Inferior parietal cortex (tissue), 1 donor: ENCODE measurements around the gene SOX11.

ENCODE experiments used
- DNase-seq: peaks from one replicate; pipeline ENCODE4 v3.0.0-alpha.2; 2016; ENCODE audit errors: extremely low spot score

SOX11 gene

GRCh38 chr2:5723791-5724735, 31.9 kb downstream of the SOX11 start:
- DNase-seq, result no peak

GRCh38 chr2:5725072-5725471, 32.9 kb downstream of the SOX11 start:
- no peak for DNase-seq

- peak; percentile 4 for DNase-seq
Observed at GRCh38 chr2:5725794-5726463, 33.7 kb downstream of the SOX11 start.

- DNase-seq, result no peak
Observed at GRCh38 chr2:5727235-5727634, 35.1 kb downstream of the SOX11 start.

GRCh38 chr2:5729416-5729815, 37.2 kb downstream of the SOX11 start:
- DNase-seq, result no peak

- no peak for DNase-seq
Observed at GRCh38 chr2:5730386-5730785, 38.2 kb downstream of the SOX11 start.

- no peak for DNase-seq
Observed at GRCh38 chr2:5734859-5735520, 42.8 kb downstream of the SOX11 start.

GRCh38 chr2:5735521-5735861, 43.3 kb downstream of the SOX11 start:
- no peak for DNase-seq

GRCh38 chr2:5736050-5736449, 43.9 kb downstream of the SOX11 start:
- DNase-seq, result no peak

GRCh38 chr2:5736886-5737285, 44.7 kb downstream of the SOX11 start:
- DNase-seq, result no peak

GRCh38 chr2:5740053-5740452, 47.9 kb downstream of the SOX11 start:
- DNase-seq, result no peak

GRCh38 chr2:5740817-5741216, 48.6 kb downstream of the SOX11 start:
- no peak for DNase-seq

- DNase-seq, result no peak
Observed at GRCh38 chr2:5741242-5741641, 49.1 kb downstream of the SOX11 start.

- DNase-seq, result no peak
Observed at GRCh38 chr2:5742126-5742525, 49.9 kb downstream of the SOX11 start.

GRCh38 chr2:5748391-5748790, 56.2 kb downstream of the SOX11 start:
- no peak for DNase-seq

- DNase-seq, result no peak
Observed at GRCh38 chr2:5748946-5749345, 56.8 kb downstream of the SOX11 start.

GRCh38 chr2:5749347-5749746, 57.2 kb downstream of the SOX11 start:
- DNase-seq, result no peak
